MCF 10A (cell line): ENCODE data around the gene TTC39C. TPM values are rescaled to one million over a fixed set of nuclear protein-coding genes. Genes with fewer than 3 reads are reported as not detected.

ENCODE experiments used
- BruUV-seq: library from RNA; stranded (reverse); fragments of 400-500 nt; replicated peaks from 2 replicates; lab custom pipeline; 2021; lab: Mats Ljungman, UMichigan
- CTCF ChIA-PET: fragments of 300-600 bp; sonication (Branson Sonifier 250); formaldehyde crosslinking; extraction: SDS; loops from one replicate; lab custom pipeline; 2021; ENCODE audit warnings: antibody characterized with exemption, inconsistent platforms; lab: Yijun Ruan, JAX
- POLR2A ChIA-PET: fragments of 300-600, 350-650 bp; sonication (Branson Sonifier 250); formaldehyde crosslinking; extraction: SDS; loops from one replicate; lab custom pipeline; 2020; ENCODE audit warnings: antibody characterized with exemption, inconsistent platforms; lab: Yijun Ruan, JAX
- DNase-seq: peaks from one replicate; pipeline ENCODE4 v3.0.0-alpha.2; 2018; ENCODE audit not compliant: unreplicated experiment
- H3K27ac Mint-ChIP-seq: one replicate; pipeline ENCODE4 v1.8.0; 2022; ENCODE audit warnings: mild to moderate bottlenecking, low read depth, mixed read lengths; ENCODE audit not compliant: unreplicated experiment
- H3K27me3 Mint-ChIP-seq: one replicate; pipeline ENCODE4 v1.8.0; 2022; ENCODE audit warnings: mixed read lengths; ENCODE audit not compliant: insufficient read depth, unreplicated experiment
- H3K36me3 Mint-ChIP-seq: one replicate; pipeline ENCODE4 v1.8.0; 2022; ENCODE audit warnings: mild to moderate bottlenecking, moderate library complexity, mixed read lengths; ENCODE audit not compliant: insufficient read depth, unreplicated experiment
- H3K4me1 Mint-ChIP-seq: one replicate; pipeline ENCODE4 v1.8.0; 2022; ENCODE audit warnings: mixed read lengths; ENCODE audit not compliant: insufficient read depth, unreplicated experiment
- H3K4me3 Mint-ChIP-seq: one replicate; pipeline ENCODE4 v1.8.0; 2022; ENCODE audit warnings: mild to moderate bottlenecking, moderate library complexity, mixed read lengths; ENCODE audit not compliant: unreplicated experiment
- H3K9me3 Mint-ChIP-seq: one replicate; pipeline ENCODE4 v1.8.0; 2022; ENCODE audit warnings: mixed read lengths; ENCODE audit not compliant: unreplicated experiment
- CTCF ChIP-seq: fragments of 200-600 bp; IDR thresholded peaks from one replicate; pipeline ENCODE4 v1.8.0; 2022; ENCODE audit warnings: antibody characterized with exemption, mild to moderate bottlenecking; ENCODE audit not compliant: unreplicated experiment
- intact Hi-C: fragments of 100-400 bp; cut with micrococcal nuclease; formaldehyde crosslinking; loops from 2 replicates; pipeline ENCODE4 v1.14.1; 2022
- total RNA-seq: library from RNA; stranded (reverse); gene quantifications from 2 replicates; pipeline ENCODE4 v1.2.3, GENCODE V29; 2022

The TTC39C gene
- total RNA-seq, 1 experiment from 2014 or later: 12.9 TPM

DNA sequence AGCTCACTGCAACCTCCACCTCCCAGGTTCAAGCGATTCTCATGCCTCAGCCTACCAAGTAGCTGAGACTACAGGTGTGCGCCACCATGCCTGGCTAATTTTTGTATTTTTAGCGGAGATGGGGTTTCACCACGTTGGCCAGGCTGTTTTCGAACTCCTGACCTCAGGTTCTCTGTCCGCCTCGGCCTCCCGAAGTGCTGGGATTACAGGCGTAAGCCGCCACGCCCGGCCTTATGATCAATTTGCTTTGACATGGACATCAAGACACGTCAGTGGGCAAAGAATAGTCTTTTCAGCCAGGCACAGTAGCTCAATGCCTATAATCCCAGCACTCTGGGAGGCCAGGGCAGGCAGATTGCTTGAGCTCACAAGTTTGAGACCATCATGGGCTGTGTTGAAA is 76.3 kb downstream of the TTC39C start:
- Mint-ChIP-seq H3K4me3 (no peak overlapping the region), H3K27ac (no peak overlapping the region), H3K27me3 (no peaks in the 10 kb centered on the region), H3K9me3 (no peaks in the 10 kb centered on the region), H3K36me3 (no peaks in the 10 kb centered on the region), H3K4me1 (no peaks in the 10 kb centered on the region)
- no TSS peak for BruUV-seq
- intact Hi-C loops: no loop called here
- TF ChIP-seq CTCF: no peak
- no peak for DNase-seq
- CTCF ChIA-PET: interaction anchor here (0.5 kb wide), 1 partner anchor 170 kb away, joined by 3 read pairs; no protein-coding TSS in a partner anchor
- POLR2A ChIA-PET: no interaction called here

- Mint-ChIP-seq H3K27me3 (no peaks in the 10 kb centered on the region), H3K9me3 (no peaks in the 10 kb centered on the region), H3K27ac (no peak overlapping the region), H3K4me1 (no peaks in the 10 kb centered on the region), H3K4me3 (no peak overlapping the region), H3K36me3 (no peaks in the 10 kb centered on the region)
- intact Hi-C loops: no loop called here
- no TSS peak for BruUV-seq
- ChIA-PET POLR2A (interaction anchor here (1.0 kb wide), 1 partner anchor 11 kb away, joined by 6 read pairs; no protein-coding TSS in a partner anchor), CTCF (interaction anchor here (0.6 kb wide), 1 partner anchor 1008 kb away, joined by 3 read pairs; no protein-coding TSS in a partner anchor)
- DNase-seq: no peak
- TF ChIP-seq CTCF: no peak
These were observed 80.0 kb downstream of the TTC39C start for GRCh38 chr18:24094561-24094960.

DNA sequence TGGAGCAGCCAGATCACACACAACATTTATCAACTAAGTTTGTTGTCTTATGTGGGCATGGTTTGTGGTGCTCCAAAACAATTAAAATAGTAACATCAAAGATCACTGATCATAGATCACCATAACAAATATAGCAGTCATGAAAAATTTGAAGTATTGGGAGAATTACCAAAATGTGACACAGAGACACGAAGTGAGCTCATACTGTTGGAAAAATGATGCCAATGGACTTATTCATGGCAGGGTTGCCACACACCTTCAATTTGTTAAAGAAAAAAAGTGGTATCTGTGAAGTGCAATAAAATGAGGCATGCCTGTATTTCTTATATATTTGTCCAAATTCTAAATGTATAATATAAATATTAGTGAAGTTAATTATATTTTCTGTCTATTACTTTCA is 81.4 kb downstream of the TTC39C start:
- no TSS peak for BruUV-seq
- H3K36me3 Mint-ChIP-seq: no peaks in the 10 kb centered on the region
- ChIA-PET POLR2A (no interaction called here), CTCF (interaction anchor here (0.6 to 0.9 kb wide), 3 partner anchors 11 to 149 kb away, joined by 3 read pairs; no protein-coding TSS in a partner anchor)
- no peak for TF ChIP-seq CTCF
- DNase-seq: no peak
- H3K4me3 Mint-ChIP-seq: no peak overlapping the region
- H3K4me1 Mint-ChIP-seq: no peaks in the 10 kb centered on the region
- no peaks in the 10 kb centered on the region for H3K27me3 Mint-ChIP-seq
- intact Hi-C loops: no loop called here
- H3K27ac Mint-ChIP-seq: no peak overlapping the region
- H3K9me3 Mint-ChIP-seq: no peaks in the 10 kb centered on the region

- intact Hi-C loops: no loop called here
- H3K27me3 Mint-ChIP-seq: no peaks in the 10 kb centered on the region
These were observed 88.9 kb downstream of the TTC39C start for GRCh38 chr18:24103320-24104021.

More at GRCh38 chr18:24103320-24104021, 88.9 kb downstream of the TTC39C start:
- no peaks in the 10 kb centered on the region for H3K9me3 Mint-ChIP-seq
- H3K4me1 Mint-ChIP-seq: peaks cover 1% of the 10 kb centered on the region
- BruUV-seq: no TSS peak
- TF ChIP-seq CTCF: no peak
- no peak overlapping the region for H3K27ac Mint-ChIP-seq
- no peak for DNase-seq
- ChIA-PET CTCF (no interaction called here), POLR2A (no interaction called here)
- H3K36me3 Mint-ChIP-seq: peaks cover 5% of the 10 kb centered on the region
- H3K4me3 Mint-ChIP-seq: no peak overlapping the region
